ENCODE results near the gene VRK3. TPM values are rescaled to one million over a fixed set of nuclear protein-coding genes. Genes with fewer than 3 reads are reported as not detected.
A peak's percentile ranks its signal among the peaks of the same experiment; 100 is the strongest.

Gene VRK3
- total RNA-seq, 2 experiments from 2014 or later: 65.1 to 65.4 TPM

DNA sequence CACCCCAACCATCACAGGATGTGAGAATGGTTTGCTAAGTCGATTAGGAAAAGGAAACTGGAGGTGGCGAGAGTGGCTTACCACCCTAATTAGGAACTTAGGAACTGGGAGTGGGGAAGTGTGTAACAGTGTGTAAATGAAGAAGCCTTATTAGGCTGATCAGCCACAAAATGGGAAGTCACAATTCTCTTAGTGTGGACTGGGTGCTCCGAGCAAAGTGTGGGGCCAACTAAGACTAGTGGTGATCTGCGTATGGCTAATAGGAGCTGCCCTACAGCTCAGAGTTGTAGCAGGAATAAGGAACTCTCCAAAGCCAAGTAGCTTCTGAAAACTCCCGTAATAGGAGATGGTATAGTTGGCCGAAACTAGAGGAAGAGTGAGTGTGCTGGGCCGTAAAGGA lies 71.8 kb downstream of the VRK3 start:
- H3K4me1 ChIP-seq (ENCODE audit: insufficient read depth, low read length): peaks cover 6% of the 10 kb centered on the region
- no peak overlapping the region for H3K4me3 Mint-ChIP-seq
- CTCF ChIA-PET: no interaction called here

GRCh38 chr19:49952906-49953305 lies 72.3 kb downstream of the VRK3 start:
- CTCF ChIA-PET: no interaction called here
- Histone ChIP-seq H3K27ac (ENCODE audit: low read depth in 1 of 2, low read length in 2 of 2) (no peak overlapping the region), H3K4me1 (ENCODE audit: insufficient read depth, low read length) (peaks cover 6% of the 10 kb centered on the region), H3K9me3 (ENCODE audit: control insufficient read depth in 1 of 2, insufficient read depth in 1 of 2, low read length in 2 of 2) (peaks cover 0 to 9% of the 10 kb centered on the region in 2 experiments), H3K27me3 (ENCODE audit: control insufficient read depth in 1 of 2, insufficient read depth in 2 of 2, low read length in 2 of 2) (peaks cover 0 to 7% of the 10 kb centered on the region in 2 experiments), H3K36me3 (ENCODE audit: insufficient read depth, low read length) (no peaks in the 10 kb centered on the region), H3K4me3 (ENCODE audit: low read length) (no peak overlapping the region)
- no peaks in the 10 kb centered on the region for H3K4me1 Mint-ChIP-seq (ENCODE audit: low read depth)
- DNase-seq: no peak
- intact Hi-C loops (cut with DNase I, micrococcal nuclease): no loop called here
- no peak overlapping the region for H3K27ac Mint-ChIP-seq
- H3K9me3 Mint-ChIP-seq: no peaks in the 10 kb centered on the region
- TF ChIP-seq, protein P1, sequence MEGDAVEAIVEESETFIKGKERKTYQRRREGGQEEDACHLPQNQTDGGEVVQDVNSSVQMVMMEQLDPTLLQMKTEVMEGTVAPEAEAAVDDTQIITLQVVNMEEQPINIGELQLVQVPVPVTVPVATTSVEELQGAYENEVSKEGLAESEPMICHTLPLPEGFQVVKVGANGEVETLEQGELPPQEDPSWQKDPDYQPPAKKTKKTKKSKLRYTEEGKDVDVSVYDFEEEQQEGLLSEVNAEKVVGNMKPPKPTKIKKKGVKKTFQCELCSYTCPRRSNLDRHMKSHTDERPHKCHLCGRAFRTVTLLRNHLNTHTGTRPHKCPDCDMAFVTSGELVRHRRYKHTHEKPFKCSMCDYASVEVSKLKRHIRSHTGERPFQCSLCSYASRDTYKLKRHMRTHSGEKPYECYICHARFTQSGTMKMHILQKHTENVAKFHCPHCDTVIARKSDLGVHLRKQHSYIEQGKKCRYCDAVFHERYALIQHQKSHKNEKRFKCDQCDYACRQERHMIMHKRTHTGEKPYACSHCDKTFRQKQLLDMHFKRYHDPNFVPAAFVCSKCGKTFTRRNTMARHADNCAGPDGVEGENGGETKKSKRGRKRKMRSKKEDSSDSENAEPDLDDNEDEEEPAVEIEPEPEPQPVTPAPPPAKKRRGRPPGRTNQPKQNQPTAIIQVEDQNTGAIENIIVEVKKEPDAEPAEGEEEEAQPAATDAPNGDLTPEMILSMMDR (IDR thresholded peaks at IDR 0.05): no peak
- ATAC-seq (ENCODE audit: poor library complexity): no peak
- H3K36me3 Mint-ChIP-seq (ENCODE audit: low read depth): no peaks in the 10 kb centered on the region
- H3K27me3 Mint-ChIP-seq: peaks cover 29% of the 10 kb centered on the region
- POLR2A ChIA-PET: no interaction called here
- H3K4me3 Mint-ChIP-seq: no peak overlapping the region

More for the DNA sequence above, 71.8 kb downstream of the VRK3 start:
- Histone ChIP-seq H3K27ac (ENCODE audit: low read depth in 1 of 2, low read length in 2 of 2) (no peak overlapping the region), H3K9me3 (ENCODE audit: control insufficient read depth in 1 of 2, insufficient read depth in 1 of 2, low read length in 2 of 2) (peaks cover 0 to 13% of the 10 kb centered on the region in 2 experiments), H3K4me3 (ENCODE audit: low read length) (no peak overlapping the region), H3K36me3 (ENCODE audit: insufficient read depth, low read length) (no peaks in the 10 kb centered on the region), H3K27me3 (ENCODE audit: control insufficient read depth in 1 of 2, insufficient read depth in 2 of 2, low read length in 2 of 2) (peaks cover 0 to 7% of the 10 kb centered on the region in 2 experiments)
- Mint-ChIP-seq H3K27me3 (peaks cover 31% of the 10 kb centered on the region), H3K36me3 (ENCODE audit: low read depth) (no peaks in the 10 kb centered on the region), H3K9me3 (no peaks in the 10 kb centered on the region), H3K27ac (no peak overlapping the region), H3K4me1 (ENCODE audit: low read depth) (no peaks in the 10 kb centered on the region)
- TF ChIP-seq, protein P1 (IDR thresholded peaks at IDR 0.05): no peak
- DNase-seq (peak in 1 of 14 experiments; percentile 37), ATAC-seq (ENCODE audit: poor library complexity) (no peak)
- POLR2A ChIA-PET: no interaction called here
- intact Hi-C loops (cut with DNase I, micrococcal nuclease): no loop called here

- Histone ChIP-seq H3K9me3 (ENCODE audit: control insufficient read depth in 1 of 2, insufficient read depth in 1 of 2, low read length in 2 of 2) (peaks cover 0 to 7% of the 10 kb centered on the region in 2 experiments), H3K4me3 (ENCODE audit: low read length) (no peak overlapping the region), H3K4me1 (ENCODE audit: insufficient read depth, low read length) (peaks cover 6% of the 10 kb centered on the region), H3K36me3 (ENCODE audit: insufficient read depth, low read length) (no peaks in the 10 kb centered on the region), H3K27ac (ENCODE audit: low read depth in 1 of 2, low read length in 2 of 2) (no peak overlapping the region), H3K27me3 (ENCODE audit: control insufficient read depth in 1 of 2, insufficient read depth in 2 of 2, low read length in 2 of 2) (peaks cover 0 to 7% of the 10 kb centered on the region in 2 experiments)
- Mint-ChIP-seq H3K9me3 (no peaks in the 10 kb centered on the region), H3K27me3 (peaks cover 27% of the 10 kb centered on the region), H3K27ac (no peak overlapping the region), H3K36me3 (ENCODE audit: low read depth) (no peaks in the 10 kb centered on the region), H3K4me1 (ENCODE audit: low read depth) (no peaks in the 10 kb centered on the region), H3K4me3 (no peak overlapping the region)
- ChIA-PET POLR2A (no interaction called here), CTCF (no interaction called here)
- TF ChIP-seq, protein P1 (IDR thresholded peaks at IDR 0.05): no peak
- no peak for DNase-seq
- no peak for ATAC-seq (ENCODE audit: poor library complexity)
- intact Hi-C loops (cut with DNase I, micrococcal nuclease): no loop called here
Measured at GRCh38 chr19:49952479-49952836, 72.7 kb downstream of the VRK3 start.

Measured in CD4-positive, alpha-beta T cell (primary cell).